Fibroblast of the aortic adventitia (primary cell): ENCODE measurements around the gene AHNAK. TPM values are rescaled to one million over a fixed set of nuclear protein-coding genes. Genes with fewer than 3 reads are reported as not detected.
A peak's percentile ranks its signal among the peaks of the same experiment; 100 is the strongest.

Experiments
- DNase-seq: peaks from one replicate; pipeline ENCODE4 v3.0.0-alpha.2; 2010; ENCODE audit warnings: low read depth
- H3K4me3 ChIP-seq: 2 replicates; pipeline ENCODE4 v1.5.1; 2011; ENCODE audit warnings: low read depth, mild to moderate bottlenecking, control low read depth, low read length, moderate library complexity
- CTCF ChIP-seq: IDR thresholded peaks from 2 replicates; pipeline ENCODE4 v1.5.1; 2011; ENCODE audit warnings: mild to moderate bottlenecking, low read length, control low read depth, inconsistent platforms; ENCODE audit not compliant: insufficient read depth
- total RNA-seq: library from RNA; depleted of rRNA; stranded (reverse); fragments of >200 nt; gene quantifications from 2 replicates; pipeline ENCODE4 v1.2.3, GENCODE V29; 2012; ENCODE audit warnings: low replicate concordance

Gene AHNAK
- total RNA-seq, 1 donor = 737 TPM

GRCh38 chr11:62542750-62543567, 3.6 kb downstream of the AHNAK start:
- peak overlapping the region; percentile 93 for H3K4me3 ChIP-seq
- DNase-seq = peak; percentile 86
- TF ChIP-seq CTCF = peak; percentile 99

- no peak for DNase-seq
- TF ChIP-seq CTCF = no peak
- H3K4me3 ChIP-seq = peak overlapping the region; percentile 93
Measured at GRCh38 chr11:62542111-62542745, 4.4 kb downstream of the AHNAK start.

- TF ChIP-seq CTCF = no peak
- peak overlapping the region; percentile 93 for H3K4me3 ChIP-seq
- DNase-seq = peak; percentile 42
Measured at GRCh38 chr11:62540804-62541701, 5.6 kb downstream of the AHNAK start.

GRCh38 chr11:62539238-62539925, 7.2 kb downstream of the AHNAK start:
- peak; percentile 94 for DNase-seq
- no peak for TF ChIP-seq CTCF
- H3K4me3 ChIP-seq = peak overlapping the region; percentile 93

- no peak for DNase-seq
- peak overlapping the region; percentile 59 for H3K4me3 ChIP-seq
- no peak for TF ChIP-seq CTCF
Measured at GRCh38 chr11:62538470-62539237, 8.0 kb downstream of the AHNAK start.
